Superior temporal gyrus (tissue), 1 donor: Measurements from ENCODE around the gene ZNF540.
"Not testable (repeated sequence)": the region's sequence is repeated elsewhere in the genome, so short reads cannot be mapped to it uniquely, and the experiment has no call there.

ENCODE experiments used
- DNase-seq: peaks from one replicate; pipeline ENCODE4 v3.0.0-alpha.2; 2016; ENCODE audit errors: extremely low spot score

The ZNF540 gene

GRCh38 chr19:37594304-37594981 is at the start of gene ZNF540, which contains the start of gene ZNF571:
Gene ZNF540, plus strand, starts transcription at chr19:37594876. Its CDS starts 3,572 bp downstream, at chr19:37598448.
Gene ZNF571, minus strand, starts transcription at chr19:37594792. Its CDS starts 8,116 bp downstream, at chr19:37586676.
- DNase-seq = peak; percentile 98

- no peak for DNase-seq
Observed at GRCh38 chr19:37551129-37551993, 43.3 kb upstream of the ZNF540 start.

DNA sequence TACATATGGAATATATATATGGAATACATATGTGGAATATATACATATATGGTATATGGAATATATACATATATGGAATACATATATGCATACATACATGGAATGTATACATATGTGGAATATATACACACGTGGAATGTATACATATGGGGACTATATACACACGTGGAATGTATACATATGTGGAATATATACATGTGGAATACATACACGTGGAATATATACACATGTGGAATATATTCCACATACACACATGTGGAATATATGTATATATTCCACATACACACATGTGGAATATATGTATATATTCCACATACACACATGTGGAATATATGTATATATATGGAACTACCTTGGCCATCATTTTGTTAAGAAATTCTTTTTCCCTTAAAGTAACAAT is 31.2 kb upstream of the ZNF540 start:
- no peak for DNase-seq

DNA sequence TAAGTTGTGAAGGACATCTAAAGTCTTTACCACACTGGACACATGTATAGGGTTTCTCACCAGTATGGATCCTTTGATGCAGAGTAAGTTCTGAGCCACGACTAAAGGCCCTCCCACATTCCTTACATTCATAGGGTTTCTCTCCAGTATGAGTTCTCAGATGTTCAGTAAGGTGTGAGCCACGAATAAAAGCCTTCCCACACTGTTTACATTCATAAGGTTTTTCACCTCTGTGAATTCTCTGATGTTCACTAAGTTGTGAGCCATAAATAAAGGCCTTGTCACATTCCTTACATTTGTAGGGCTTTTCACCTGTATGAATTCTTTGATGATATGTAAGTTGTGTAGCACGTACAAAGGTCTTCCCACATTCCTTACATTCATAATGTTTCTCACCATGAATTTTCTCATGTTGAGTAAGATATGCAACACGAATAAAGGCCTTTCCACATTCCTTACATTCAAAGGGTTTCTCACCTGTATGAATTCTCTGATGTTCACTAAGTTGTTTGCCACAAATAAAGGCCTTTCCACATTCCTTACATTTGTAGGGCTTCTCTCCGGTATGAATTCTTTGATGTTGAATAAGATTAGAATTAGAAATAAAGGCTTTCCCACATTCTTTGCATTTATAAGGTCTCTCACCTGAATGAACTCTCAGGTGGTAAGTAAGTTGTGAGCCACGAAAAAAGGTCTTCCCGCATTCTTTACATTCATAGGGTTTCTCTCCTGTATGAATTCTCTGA is 29.9 kb upstream of the ZNF540 start:
- no peak for DNase-seq

DNA sequence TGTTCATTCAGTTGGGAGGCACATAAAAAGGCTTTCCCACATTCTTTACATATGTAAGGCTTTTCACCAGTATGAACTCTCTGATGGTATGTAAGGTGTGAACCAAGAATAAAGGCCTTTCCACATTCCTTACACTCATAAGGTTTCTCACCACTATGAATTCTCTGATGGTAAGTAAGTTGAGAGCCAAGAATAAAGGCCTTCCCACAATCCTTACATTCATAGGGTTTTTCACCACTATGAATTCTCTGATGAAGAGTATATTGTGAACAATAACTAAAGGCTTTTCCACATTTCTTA is 29.4 kb upstream of the ZNF540 start:
- no peak for DNase-seq

GRCh38 chr19:37572203-37572602 is 22.5 kb upstream of the ZNF540 start:
- DNase-seq = no peak

DNA sequence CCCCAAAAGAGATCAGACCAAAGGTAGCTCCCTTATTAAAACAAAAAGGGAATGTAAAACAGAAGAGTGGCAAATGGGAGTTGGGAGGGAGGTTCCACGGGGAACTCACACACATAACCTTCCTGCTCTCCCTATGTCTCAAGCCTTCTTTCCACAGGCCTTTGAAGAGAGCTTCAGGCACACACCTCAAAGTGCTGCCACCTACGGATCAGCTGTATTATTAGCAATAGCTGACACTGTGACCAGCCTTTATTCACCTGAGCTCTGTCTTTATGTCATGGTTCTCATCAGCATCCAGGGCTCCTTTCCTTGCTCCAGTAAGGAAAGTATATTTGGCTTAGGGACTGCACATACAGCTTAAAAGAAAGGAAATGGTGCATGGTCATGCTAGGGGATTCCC is 11.3 kb upstream of the ZNF540 start:
- DNase-seq = no peak

GRCh38 chr19:37593996-37594303 is 726 bp upstream of the ZNF540 start:
- no peak for DNase-seq

GRCh38 chr19:37594982-37595382 is 306 bp downstream of the ZNF540 start:
- DNase-seq = no peak

DNA sequence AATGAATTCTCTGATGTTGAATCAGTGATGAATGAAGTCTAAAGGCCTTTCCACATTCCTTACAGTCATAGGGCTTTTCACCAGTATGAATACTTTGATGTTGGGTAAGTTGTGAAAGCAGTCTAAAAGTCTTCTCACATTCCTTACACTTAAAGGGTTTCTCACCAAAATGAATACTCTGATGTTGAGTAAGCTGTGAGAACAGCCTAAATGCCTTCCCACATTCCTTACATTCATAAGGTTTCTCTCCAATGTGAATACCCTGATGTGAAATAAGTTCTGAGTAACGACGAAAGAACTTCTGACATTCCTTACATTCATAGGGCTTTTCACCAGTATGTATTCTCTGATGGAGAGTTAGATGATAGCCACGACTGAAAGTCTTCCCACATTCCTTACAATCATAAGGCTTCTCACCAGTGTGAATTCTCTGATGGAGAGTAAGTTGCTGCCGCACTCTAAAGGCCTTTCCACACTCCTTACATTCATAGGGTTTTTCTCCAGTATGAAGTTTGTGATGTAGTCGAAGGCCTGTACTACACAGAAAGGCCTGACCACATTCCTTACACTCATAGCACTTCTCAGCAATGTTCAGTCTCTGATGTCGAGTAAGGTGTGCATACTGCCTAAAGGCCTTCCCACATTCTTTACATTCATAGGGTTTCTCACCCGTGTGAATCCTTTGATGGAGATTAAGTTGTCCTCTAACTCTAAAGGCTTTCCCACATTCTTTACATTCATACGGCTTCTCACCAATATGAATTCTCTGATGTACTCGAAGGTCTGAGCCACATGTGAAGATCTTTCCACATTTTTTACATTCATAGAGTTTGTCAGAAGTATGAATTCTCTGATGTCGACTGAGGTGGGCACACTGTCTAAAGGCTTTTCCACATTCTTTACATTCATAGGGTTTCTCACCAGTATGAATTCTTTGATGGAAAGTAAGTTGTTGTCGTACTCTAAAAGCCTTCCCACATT is 40.7 kb downstream of the ZNF540 start:
- DNase-seq = no peak

DNA sequence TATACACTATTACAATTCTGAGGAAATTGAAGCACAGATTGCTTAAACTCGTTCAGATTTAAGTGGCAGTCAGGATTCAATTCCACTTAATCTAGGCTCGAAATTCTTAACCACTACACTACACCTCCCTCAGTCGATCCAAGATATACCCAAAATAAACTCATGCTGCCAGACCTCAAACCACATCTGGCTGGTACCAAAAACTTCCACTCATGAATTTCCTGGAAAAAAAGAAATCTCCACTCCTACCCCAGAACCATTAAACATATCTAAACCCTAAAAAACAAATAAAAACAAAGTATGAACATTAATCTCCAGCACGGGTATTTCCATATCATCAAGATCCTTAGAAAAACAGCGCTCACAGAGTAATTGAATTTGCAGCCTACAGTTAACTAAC is 59.4 kb downstream of the ZNF540 start:
- DNase-seq = peak; percentile 54

- no peak for DNase-seq
Observed at GRCh38 chr19:37654629-37655300, 60.1 kb downstream of the ZNF540 start.

- peak; percentile 89 for DNase-seq
Observed at GRCh38 chr19:37655301-37655688, 60.6 kb downstream of the ZNF540 start, which contains the start of gene ZFP30. Gene ZFP30, minus strand, starts transcription at chr19:37655465. Its CDS starts 7,643 bp downstream, at chr19:37647822.

DNA sequence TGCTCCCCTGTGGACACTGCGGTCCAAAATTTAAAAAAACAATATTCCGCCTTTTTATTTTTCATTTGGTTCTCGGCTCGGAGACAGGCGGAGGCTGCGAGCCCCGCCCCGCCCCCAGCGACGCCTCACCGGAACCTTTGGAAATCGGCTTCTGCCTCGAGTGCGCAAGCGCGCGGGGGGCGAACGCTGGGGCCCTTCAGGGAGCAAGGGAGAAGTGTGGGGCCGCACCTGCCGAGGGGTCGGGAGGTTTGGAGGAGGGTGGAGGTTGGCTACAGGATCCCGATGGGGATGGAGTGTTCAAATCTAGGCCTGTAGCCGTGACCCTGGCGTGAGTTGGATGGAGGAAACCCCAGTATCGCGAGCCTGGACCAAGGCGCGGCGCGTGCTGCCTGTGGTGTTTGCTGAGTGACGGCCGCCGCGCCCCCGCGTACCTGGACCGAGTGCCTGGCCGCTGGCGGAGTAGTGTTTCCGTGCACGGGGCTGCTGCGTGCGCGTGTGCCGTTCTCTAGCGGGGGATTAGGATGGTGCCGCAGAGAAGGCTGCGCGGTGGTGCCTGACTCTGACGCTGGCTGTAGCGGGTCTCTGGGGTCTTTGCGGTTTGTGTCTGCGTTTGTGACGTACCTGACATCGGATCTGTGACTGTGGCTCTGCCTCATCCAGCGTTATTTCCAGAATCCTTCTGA is 61.2 kb downstream of the ZNF540 start:
- peak; percentile 86 for DNase-seq

GRCh38 chr19:37657157-37657556 is 62.5 kb downstream of the ZNF540 start:
- not testable (repeated sequence) for DNase-seq
